A375 (cell line): ENCODE data around the gene CDK10. TPM values are rescaled to one million over a fixed set of nuclear protein-coding genes. Genes with fewer than 3 reads are reported as not detected.

Experiments used
- total RNA-seq: library from RNA; depleted of rRNA; stranded (reverse); fragments of >200 nt; shearing (Covaris generic); gene quantifications from 2 replicates; pipeline ENCODE4 v1.2.3, GENCODE V29; 2014; rRNA removed

CDK10 gene, protein sequence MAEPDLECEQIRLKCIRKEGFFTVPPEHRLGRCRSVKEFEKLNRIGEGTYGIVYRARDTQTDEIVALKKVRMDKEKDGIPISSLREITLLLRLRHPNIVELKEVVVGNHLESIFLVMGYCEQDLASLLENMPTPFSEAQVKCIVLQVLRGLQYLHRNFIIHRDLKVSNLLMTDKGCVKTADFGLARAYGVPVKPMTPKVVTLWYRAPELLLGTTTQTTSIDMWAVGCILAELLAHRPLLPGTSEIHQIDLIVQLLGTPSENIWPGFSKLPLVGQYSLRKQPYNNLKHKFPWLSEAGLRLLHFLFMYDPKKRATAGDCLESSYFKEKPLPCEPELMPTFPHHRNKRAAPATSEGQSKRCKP
- total RNA-seq, result 57.1 and 66.7 TPM in 2 replicates

DNA sequence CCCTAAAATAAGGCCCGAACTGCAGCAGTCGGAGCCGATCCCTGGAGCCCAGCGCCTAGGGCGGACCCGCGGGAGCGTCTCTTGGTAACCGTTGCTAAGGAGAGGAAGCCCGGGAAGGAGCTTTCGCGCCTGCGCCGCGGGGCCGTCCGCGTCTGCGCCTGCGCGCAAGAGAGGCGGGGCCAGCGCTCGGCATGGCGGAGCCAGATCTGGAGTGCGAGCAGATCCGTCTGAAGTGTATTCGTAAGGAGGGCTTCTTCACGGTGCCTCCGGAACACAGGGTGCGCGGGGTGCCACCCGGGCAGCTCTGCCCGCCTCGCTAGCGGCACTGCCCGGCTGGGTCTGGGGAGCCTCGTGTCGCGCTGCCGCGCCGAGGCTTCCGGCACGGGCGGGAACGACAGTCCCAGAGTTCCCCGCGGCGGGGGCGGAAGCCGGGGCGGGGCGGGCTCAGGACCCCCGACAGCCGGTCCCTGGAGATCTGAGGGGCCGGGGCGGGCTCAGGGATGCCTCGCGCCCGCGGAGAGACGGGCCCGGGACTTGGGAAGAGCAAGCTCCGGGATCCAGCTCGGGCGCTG is at the start of gene CDK10:
CDK10 (plus strand) TSS at position 170 of the 572 bp plus-strand sequence; CDS start at position 192, 22 bp downstream.

DNA sequence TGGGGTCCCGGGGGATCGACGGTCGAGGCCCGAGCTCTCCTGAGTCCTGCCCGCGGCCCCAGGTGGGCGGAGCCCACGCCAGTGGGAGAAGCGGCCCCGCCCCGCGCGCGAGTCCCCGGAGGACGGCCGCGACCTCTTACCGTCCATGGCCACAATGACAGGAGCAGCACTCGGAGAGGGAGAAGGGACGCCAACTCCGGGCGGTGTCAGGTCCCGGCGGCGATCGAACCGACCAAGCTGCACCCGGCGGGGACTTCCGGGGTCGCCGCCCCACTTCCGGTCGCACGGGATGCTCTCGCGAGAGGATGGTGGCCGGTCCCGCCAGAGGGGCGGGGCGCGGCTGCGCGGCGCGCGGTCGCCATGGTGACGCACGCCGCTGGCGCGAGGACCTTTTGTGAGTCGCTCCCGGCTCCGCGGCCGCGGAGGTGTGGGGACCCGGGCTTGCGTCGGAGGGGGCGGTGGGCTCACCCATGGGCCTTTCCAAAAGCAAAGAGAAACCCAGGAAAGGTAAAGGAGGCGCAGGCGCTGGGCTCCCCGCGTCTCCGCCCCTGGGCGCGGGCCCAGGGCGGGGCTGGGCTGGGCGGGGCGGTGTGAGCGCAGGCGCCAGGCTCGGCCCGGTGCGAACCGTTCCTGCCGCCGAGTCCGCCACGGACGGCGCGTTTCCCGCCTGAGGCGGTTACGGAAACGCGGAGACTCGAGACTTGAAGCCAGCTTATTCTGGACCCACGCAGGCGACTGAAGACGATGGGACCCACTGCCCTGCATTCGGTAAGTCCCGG is 28.9 kb upstream of the CDK10 start, which contains the start of the genes CHMP1A and SPATA33:
CHMP1A (minus strand) TSS at position 267 of the 779 bp plus-strand sequence; CDS start at position 147, 120 bp downstream.
SPATA33 (plus strand) TSS at position 395 of the 779 bp plus-strand sequence; CDS start at position 471, 76 bp downstream.

DNA sequence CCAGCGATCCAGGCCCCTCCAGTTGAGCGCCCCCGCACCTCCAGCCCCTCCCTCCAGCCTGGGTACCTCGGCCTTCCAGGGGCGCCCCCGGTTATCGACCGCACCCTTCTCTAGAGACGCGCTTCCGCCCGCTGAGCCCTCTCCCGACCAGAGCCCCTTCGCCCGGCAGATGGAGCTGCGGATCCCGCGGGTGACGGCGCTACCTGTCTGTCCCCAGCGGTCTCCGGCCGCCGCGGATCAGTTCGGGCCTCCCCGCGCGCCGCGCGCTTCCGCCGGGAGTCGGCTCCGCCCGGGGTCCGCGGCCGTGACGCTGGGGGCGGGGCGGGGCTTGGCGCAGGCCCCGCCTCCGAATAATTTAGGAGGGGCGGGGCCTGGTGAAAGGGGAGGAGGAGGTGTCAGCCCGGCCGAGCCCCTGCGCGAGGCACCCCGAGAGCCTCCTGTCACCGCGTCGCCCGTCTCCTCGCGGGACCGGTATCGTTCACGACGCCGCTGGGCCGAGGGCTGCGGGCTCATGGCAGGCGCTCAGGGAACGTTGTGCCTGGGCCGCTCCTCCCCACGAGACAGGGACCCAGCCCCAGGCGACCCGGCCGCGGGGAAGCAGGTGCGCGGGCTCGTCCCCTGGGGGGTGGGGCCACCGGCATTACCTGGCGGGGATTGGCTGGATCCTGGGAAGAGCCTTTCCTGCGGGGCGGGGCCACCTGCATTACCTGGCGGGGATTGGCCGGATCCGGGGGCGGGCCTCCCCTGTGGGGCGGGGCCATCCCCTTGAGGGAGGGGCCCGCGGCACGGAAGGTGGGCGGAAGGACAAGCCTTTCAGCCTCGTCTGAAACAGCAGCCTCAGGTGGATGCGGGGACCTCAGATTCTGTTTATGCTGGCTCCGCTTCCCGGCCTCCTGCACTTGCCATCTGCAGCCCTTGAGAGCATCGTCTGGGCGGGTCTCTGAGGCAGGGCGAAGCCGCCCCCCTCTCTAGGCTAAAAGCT is 15.2 kb downstream of the CDK10 start, which contains the start of gene SPATA2L:
SPATA2L (minus strand) TSS at position 281 of the 982 bp plus-strand sequence. CDS start 473 bp downstream, outside the sequence.

DNA sequence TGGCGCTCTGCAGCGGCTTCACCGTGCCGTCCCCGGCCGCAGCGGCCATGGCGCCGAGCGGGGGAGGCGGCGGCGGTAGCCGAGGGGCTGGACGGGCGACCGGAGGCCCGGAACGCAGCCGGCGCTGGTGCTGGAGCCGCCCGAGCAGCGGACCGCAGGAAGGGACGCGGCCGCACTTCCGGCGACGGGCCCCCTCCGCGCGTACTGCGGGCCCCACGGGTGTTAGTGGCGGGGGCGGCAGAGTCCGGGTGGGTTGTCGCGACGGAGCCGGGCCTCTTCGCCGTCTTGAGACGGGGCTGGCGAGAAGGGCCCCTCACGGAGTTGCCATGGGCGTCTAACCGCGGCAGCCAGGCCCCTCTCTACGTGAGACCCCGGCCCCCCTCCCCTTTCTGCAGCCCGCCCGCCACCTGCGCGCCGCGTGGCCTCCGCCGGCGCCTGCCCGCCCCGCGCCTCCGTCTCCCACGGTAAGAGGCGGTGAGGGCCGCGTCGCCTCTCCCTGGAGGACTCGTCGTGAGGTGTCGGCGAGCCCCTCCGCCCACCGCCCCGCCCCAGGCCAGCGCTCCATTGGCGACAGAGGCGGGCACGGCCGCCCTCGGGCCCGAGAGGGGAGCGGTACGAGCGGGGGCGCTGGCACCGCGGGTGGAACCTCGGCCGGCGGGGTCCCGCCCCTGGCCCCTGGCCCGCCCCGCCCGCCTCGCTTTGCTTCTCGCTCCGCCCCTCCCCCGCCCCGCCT is 34.5 kb downstream of the CDK10 start, which contains the start of the genes VPS9D1 and ZNF276:
VPS9D1 (minus strand) TSS at position 86 of the 733 bp plus-strand sequence; CDS start at position 49, 37 bp downstream.
ZNF276 (plus strand) TSS at position 725 of the 733 bp plus-strand sequence. CDS start 104 bp downstream, outside the sequence.

Other genes starting within 250 kb of the CDK10 start
- 177 and 178 TPM in 2 replicates for gene ANKRD11, start 196.1 kb upstream of the CDK10 start, total RNA-seq
- gene SPG7, start 178.3 kb upstream of the CDK10 start, total RNA-seq, result 78.4 and 97.8 TPM in 2 replicates
- 7,350 and 8,818 TPM in 2 replicates for gene RPL13, start 126.0 kb upstream of the CDK10 start, total RNA-seq
- gene CPNE7, start 110.9 kb upstream of the CDK10 start, total RNA-seq, result 8.8 and 12.0 TPM in 2 replicates
- gene DPEP1, start 73.0 kb upstream of the CDK10 start, total RNA-seq, result 0.60 TPM in 1 of 2 replicates, not detected in the other
- gene CHMP1A, start 29.0 kb upstream of the CDK10 start, total RNA-seq, result 78.3 and 85.8 TPM in 2 replicates
- 5.4 and 6.3 TPM in 2 replicates for gene SPATA33, start 28.9 kb upstream of the CDK10 start, total RNA-seq
- 22.8 and 23.0 TPM in 2 replicates for gene SPATA2L, start 15.0 kb downstream of the CDK10 start, total RNA-seq
- gene VPS9D1, start 34.2 kb downstream of the CDK10 start, total RNA-seq, result 12.2 and 15.2 TPM in 2 replicates
- 33.5 and 36.4 TPM in 2 replicates for gene ZNF276, start 34.8 kb downstream of the CDK10 start, total RNA-seq
- gene FANCA, start 130.0 kb downstream of the CDK10 start, total RNA-seq, result 52.9 and 57.0 TPM in 2 replicates
- 7.6 and 11.8 TPM in 2 replicates for gene SPIRE2, start 141.8 kb downstream of the CDK10 start, total RNA-seq
- gene TCF25, start 186.9 kb downstream of the CDK10 start, total RNA-seq, result 98.2 and 113 TPM in 2 replicates
- gene MC1R, start 232.2 kb downstream of the CDK10 start, total RNA-seq, result 12.2 and 13.8 TPM in 2 replicates
- 283 and 284 TPM in 2 replicates for gene TUBB3, start 236.7 kb downstream of the CDK10 start, total RNA-seq